Activated gamma-delta T cell treated with anti-CD3 and anti-CD28 coated beads, Interleukin-2, amount 50 U/mL, for 16 hours (primary cell): ENCODE measurements around the gene SPHK2.
"Not testable (repeated sequence)": the region's sequence is repeated elsewhere in the genome, so short reads cannot be mapped to it uniquely, and the experiment has no call there.

Experiments
- DNase-seq: peaks from one replicate; pipeline ENCODE4 v3.0.0-alpha.2; 2020; ENCODE audit warnings: low read depth

Gene SPHK2

DNA sequence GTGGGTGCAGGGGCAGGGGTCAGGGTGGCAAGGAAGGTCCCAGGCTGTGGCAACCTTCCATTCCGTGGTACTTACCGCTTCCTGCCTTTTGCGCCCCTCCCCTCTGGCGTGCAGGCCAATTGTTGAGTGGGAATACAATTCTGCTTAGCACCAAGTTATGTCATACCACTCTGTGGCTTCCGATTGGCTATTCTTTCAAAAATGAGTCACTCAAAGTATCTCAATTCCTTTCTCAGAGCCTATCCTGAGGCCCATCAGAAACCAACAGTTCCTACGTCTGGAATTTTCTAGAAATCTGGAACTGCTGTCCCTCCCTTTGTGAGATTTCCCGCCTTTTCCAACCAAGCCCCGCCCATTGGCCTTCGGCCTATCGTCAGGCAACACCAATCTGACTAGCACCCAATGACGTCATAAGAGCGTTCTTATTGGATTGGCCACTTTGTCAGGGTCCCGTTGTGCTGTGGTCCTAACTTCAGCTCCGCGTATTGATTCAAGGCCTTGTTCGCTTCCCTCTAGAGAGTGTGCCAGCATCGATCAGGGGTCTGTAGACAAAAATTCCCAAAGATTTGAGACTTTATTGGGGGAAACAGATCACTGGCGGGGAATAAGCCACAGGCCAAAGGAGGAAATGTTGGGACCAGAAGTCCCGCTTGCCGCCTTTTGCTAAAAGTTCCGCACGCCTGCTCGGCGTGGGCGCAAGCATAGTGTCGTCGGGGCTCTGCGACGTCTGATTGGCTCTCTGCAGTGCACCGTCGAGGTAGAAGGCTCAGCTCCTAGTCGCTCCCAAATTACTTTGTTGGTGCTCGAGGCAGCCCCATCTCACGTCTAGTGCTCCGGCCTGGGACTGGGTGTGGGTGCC lies 41.8 kb downstream of the SPHK2 start:
- peak; percentile 64 for DNase-seq

DNA sequence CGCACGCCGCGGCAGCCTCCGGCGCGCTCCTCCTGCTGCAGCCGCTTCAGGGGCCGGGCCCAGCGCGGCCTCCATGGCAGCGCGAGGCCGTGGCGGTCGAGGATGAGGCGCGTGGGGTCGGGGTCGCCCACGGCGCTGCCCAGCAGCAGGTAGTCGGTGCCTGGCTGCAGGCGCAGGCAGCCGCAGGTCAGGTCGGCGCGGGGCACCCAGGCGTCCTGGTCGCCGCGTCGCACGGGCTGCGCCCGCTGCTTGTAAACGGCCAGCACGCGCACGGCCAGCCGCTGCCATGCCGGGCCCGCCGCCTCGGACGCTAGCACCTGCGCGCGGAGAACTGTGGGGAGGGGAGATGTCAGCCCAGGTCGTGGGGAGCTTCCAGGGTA lies 42.4 kb downstream of the SPHK2 start:
- no peak for DNase-seq

DNA sequence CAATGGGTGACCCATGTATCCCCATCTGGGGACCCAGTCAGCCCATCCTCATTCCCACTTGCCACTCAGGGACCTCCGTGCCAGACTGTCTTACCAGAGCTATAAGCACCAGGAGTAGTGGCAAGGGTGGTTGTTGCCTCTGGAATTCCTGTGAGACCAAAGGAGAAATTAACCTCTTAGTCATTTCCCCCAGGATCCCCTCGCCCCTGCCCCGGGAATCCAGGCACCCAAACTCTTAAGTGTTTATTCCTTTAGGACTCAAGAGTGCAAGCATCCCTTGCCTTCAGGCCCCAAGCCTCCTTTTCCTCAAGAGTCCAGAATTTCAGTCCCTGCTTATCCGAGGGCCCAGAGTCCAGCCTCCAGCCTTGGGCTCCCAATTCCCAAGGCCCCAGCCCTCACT lies 44.4 kb downstream of the SPHK2 start:
- DNase-seq, result no peak

DNA sequence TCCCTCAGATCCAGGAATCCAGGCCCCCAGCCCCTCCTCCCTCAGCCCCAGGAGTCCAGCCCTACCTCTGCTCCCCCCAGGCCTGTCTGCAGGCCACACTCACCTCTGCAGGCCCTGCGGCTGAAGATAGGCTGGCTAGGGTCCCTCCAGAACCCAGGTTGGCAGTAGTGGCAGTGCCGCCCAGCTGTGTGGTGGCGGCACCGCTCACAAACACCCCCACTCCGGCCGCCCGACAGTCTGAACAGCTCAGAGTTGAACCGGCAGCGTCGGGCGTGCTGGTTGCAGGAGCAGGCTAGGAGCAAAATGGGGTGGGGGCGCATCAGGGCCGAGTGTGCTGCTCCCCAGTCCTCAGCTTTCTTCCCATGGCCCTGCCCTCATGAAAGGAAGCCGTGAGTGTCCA lies 45.2 kb downstream of the SPHK2 start:
- no peak for DNase-seq

DNA sequence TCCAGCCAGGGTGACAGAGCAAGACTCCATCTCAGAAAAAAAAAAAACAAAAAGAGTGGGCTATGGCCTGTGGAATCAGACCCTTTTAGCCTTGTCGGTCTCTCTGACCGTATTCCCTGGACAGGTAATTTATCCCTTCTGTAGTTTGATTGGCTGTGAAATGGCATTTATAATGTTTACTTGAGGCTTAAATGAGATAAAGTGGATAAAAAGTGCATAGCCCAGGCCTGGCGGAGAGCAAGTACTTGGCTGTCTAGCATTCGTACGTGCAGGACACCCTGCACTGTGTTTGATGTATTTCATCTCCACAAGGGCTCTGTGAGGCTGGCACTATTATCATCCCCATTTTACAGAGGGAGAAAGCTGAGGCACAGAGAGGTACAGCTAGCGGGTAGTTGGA lies 46.5 kb downstream of the SPHK2 start:
- DNase-seq, result no peak

DNA sequence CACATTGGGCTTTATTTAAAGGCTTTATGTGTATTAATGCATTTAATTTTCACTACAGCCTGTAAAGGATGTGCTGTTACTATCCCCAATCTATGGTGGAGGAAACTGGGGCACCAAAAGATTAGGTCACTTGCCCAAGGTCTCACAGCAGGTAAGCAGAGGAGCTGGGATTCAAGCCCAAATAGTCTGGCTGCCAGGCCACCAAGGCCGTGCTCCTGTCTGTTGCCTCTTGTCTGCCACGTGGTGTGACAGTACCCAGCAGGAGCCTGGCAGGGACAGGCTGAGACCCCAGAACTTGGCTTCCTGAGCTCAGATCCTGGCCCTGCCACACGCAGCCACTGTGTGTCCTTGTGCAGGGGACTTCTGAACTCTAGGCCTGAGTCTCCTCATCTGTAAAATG lies 49.0 kb downstream of the SPHK2 start:
- no peak for DNase-seq

DNA sequence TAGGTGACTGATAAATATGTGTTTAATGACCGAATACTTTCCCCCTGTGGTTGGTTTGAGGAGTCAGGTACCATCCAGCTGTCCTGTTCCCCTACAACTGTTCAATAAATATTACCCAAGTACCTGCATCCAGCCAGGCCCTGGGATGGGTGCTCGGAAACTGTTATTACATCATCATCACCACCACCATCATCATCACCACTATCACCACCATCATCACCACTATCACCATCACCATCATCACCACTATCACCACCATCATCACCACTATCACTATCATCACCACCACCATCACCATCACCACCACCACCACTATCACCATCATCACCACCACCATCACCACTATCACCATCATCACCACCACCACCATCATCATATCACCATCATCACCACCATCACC lies 49.5 kb downstream of the SPHK2 start:
- no peak for DNase-seq

DNA sequence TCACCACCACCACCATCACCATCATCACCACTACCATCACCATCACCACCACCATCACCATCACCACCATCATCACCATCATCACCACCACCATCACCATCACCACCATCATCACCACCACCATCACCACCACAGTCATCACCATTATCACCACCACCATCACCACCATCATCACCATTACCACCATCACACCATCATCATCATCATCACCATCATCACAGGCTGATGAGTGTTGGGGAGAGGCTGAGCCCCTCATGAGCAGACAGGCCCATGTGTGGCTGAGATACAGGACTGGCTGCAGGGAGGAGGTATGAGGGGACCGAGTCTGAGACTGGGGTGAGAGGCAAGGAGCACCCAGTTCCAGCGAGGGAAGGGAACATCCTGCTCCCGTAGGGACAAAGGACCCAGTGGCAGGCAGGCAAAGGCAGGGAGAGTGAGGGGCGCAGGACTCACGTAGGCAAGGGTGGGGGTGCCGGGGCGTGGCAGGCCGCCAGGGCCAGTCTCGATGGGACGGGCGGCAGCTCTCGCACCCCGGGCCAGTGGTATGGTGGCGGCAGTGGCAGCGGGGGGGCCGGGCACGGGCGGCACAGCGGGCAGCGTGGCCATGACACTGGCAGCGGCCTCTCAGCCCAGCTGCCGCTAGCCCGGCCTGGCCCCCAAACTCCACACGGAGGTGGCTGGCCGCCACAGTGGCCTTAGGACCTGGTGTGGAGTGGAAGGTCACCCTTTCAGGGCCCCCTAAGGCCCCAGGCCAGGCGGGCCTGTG lies 50.8 kb downstream of the SPHK2 start:
- no peak for DNase-seq

DNA sequence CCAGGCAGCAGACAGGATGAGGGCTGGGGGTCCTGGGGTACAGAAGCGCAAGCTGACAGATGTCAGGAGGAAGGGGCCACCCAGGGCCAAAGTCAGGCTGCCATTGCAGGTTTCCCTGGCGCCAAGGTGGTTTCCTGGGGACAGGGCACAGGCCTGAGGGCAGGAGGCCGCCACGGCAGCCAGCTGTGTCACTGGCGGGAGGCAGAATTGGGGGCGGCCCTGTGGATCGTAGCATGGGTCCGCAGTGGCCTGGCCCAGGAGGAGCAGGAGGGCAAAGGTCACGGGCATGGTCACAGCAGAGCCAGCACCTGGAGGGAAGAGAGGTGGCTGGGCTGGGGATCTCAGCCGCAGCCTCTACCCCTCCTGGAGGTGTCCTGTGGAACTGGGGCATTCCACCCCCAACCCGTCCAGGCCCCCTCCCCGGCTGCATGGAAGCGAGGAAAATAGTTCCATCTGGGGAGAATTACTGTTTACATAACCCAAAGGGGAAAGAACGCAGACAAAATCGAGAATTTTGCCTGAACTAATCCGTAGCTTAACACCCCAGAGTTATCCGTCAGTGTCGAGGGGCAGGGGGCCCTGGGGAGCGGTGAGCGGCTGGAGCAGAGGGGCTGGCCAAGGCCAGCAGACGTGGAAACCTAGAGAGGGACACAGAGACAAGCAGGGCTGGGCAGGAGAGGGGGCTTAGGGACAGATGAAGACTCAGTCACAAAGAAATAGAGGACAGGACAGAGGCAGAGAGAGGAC lies 51.6 kb downstream of the SPHK2 start:
- no peak for DNase-seq

DNA sequence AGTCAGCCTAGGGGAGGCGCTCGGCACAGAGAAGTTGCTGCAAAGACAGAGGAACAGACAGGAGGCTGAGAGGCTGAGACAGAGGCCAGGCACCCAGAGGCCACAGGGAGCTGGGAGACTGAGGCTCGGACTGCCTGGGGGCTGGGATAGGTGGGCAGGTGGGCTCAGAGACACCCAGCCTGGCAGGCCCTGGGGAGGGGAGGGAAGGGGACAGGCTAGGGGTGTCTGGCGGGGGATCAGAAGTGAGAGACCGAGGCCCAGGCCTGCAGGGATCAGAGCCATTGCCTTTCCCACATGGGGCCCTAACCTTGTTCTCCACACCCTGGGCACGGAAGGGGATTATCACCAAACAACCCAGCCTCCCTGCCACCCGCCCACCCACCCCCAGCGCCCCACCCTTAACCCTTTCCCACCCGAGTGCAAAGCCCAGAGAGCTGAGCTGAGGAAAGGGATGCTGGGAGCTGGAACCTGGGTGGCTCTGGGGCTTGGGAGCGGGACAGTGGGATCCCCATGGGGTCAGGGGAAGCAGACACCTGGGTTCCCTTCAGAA lies 52.2 kb downstream of the SPHK2 start:
- no peak for DNase-seq

DNA sequence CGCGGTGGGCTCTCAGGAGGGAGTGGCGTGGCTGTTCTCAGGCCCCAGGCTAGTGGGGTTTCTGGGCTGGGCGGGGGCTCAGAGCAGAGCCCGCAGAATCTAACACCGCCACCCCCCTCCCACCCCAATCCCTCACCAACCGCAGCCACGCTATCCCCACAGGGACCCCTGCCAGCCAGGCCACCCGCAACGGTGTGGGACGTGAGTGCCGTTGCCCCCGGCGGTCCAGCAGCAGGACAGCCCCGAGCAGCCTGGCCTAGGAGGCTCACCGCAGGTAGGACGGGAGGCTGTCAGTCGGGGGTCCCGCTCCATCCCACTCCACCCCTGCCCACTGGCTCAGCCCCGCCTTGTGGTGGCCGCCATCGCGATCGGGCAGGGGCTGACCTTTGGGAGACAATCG lies 53.7 kb downstream of the SPHK2 start, which contains the start of gene NTN5:
TSS of gene NTN5 (minus strand) at position 24 of the 400 bp plus-strand sequence. CDS start 2,031 bp downstream, outside the sequence.
- no peak for DNase-seq

DNA sequence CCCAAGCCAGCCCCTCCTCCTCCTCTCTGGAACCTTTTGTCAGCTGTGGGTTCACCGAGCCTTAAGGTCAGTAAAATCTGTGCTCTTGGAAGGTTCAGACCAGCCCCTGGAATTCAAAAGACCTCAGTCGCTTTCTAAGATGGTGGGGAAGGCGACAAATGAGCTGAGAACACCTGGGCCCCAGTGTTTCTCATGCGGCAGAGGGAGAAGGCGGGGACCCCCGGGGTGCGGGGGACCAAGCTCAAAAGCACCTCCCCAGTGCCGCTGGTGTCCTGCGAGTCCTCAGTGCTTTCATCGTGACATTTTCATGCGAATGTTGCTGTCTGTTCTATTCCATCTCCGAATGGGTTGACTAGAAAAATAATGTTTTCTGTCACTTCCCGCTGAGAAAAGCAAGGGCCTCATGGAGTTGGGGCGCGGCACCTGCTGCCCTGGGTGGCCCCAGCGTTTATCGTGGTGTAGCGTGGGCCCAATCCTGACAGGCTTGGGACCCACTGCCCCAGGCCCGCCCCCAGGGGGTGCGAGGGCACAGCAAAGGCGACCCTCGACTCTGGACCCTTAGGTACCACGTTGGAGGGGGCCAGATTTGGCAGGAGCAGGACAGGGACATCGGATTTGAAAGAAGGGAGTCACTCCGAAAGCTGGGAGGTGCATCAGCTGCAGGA lies 54.3 kb downstream of the SPHK2 start:
- DNase-seq, result no peak

DNA sequence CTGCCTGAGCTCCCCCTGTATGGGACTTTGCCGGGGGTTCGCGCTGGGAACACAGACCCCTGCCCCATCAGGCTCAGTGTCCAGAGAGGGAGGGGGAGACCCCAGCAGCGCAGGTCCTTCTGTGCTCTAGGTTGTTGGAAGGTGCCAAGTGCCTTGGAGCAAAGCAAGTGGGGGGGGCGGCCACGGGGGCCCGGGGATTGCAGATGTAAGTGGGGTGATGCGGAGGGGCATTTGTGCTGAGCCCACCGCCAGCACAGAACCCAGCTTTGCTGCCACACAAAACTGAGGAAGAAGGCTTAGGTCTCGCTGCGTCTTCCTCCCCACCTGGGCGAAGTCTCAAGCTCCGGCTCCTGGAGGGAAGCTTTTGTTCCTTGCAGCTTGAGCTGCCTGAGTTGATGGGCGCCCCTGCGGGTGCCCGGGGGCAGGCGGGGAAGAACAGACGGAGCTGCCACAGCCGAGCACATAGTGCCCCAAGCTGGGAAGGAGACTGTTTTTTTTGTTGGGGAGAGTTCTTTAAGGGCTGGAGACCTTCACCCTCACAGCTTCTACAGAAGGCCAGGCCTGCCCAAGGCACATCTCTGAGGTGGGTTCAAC lies 55.0 kb downstream of the SPHK2 start:
- no peak for DNase-seq

DNA sequence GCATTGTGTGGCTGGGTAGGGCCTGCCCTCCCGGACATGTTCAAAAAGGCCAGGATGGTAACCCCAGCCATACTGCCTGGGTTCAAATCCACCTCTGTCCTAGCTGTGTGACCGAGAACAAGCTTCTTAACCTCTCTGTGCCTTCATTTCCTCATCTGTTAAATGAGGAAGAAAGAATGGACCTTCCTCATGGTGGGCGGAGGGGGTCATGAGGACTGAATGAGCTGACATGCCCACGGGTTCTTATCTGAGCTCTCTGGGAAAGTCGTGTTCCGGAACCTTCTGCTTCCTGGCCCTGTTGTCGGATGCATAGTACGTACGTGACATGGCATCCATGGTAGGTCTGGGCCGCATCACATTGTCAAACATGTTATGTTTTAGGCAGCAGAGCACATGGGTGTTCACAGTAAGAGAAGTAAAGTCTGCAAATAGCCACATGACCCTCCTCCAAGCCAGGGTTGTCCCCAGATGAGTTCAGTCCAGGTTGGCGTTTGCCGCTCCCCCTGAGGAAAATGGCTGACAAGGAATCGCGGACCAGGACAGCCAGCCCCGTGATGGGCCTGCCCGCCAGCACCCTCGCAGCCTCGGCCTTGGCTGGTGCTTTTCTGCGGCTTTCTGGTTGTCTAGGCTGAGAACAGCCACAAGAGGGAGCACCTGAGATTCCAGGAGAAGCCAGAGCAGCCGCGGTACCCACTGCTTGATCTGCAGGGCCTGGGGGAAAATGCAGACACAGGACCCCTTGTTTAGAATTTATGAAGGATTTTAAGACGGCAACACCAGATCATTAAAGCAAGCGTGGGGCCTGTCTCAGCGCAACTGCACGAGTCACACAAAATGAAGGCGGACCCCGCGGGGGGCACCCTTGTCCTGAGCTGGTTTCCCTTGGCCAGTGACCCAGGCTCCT lies 55.9 kb downstream of the SPHK2 start:
- DNase-seq, result peak; percentile 59

DNA sequence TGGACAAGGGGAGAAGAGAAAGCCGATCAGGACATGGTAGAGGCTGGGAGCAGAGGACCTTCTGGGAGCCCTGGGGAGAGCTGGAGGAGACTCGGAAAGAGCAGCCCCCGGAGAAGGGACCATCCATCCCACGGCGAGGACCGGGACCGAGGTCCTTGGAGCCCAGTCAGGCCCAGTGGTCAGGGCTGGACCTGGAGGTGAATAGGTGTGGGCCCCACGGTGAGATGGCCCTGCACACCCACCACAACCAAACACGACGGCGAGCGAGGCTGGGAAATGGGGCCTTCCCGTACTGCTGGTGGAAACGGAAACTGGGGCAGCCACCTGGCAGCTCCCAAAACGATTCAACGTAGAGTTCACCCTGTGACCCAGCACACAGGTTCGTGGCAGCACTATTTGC lies 57.2 kb downstream of the SPHK2 start:
- no peak for DNase-seq

DNA sequence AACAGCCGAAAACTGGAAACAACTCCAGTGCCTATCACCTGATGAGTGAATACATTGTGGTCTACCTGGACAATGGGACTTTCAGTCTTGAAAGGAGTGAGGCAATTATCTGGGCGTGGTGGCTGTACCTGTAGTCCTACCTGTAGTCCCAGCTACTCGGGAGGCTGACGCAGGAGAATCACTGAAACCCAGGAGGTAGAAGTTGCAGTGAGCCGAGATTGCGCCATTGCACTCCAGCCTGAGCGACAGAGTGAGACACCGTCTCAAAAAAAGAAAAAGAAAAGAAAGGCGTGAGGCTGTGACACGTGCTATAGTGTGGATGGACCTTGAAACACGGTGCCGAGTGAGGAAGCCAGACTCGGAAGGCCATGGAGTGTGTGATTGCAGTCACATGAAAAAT lies 57.6 kb downstream of the SPHK2 start:
- DNase-seq, result no peak

DNA sequence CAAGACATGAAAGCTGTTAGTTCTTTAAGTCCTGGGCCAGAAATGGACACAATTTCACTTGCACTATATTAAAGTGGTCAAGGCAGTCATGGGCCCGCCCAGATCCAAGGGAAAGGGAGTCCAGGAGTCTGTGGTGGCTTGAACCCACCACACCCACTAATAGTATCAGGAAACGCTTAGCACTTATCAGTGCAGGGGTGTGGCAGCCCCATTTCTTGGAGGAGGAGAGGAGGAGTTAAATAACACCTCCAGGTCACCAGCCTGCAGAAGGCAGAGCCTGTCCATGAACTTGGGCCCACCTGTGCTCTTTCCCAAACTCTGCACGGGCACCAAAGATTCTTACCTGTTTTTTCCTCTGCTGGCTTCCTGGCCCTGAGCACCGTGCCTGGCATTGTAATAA lies 58.9 kb downstream of the SPHK2 start:
- DNase-seq, result no peak

DNA sequence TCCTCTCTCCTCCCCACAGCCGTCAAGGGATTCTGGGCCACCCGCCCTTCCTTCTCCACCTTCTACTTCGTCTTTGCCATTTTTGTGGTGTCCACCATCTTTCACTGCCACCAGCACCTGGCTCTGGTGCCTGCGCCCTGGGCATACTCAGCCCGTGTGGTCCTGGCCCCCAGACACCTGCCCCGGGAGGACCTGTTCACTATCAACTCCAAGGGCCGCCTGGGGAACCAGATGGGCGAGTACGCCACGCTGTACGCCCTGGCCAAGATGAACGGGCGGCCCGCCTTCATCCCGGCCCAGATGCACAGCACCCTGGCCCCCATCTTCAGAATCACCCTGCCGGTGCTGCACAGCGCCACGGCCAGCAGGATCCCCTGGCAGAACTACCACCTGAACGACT lies 60.7 kb downstream of the SPHK2 start:
- not testable (repeated sequence) for DNase-seq
